CD8-positive, alpha-beta memory T cell (primary cell): ENCODE results near the gene ZFYVE21. TPM values are rescaled to one million over a fixed set of nuclear protein-coding genes. Genes with fewer than 3 reads are reported as not detected.
"Not testable (repeated sequence)": the region's sequence is repeated elsewhere in the genome, so short reads cannot be mapped to it uniquely, and the experiment has no call there.

Source experiments
- CTCF ChIA-PET: fragments of 350-600 bp; sonication (Branson Sonifier 250); formaldehyde crosslinking; loops from one replicate; lab custom pipeline; 2021; ENCODE audit warnings: antibody characterized with exemption; lab: Charles Lee
- POLR2A ChIA-PET: fragments of 350-600 bp; sonication (Branson Sonifier 250); formaldehyde crosslinking; loops from one replicate; lab custom pipeline; 2021; ENCODE audit warnings: antibody characterized with exemption; lab: Charles Lee
- DNase-seq, 5 donors: peaks; one replicate each; pipeline versions ENCODE4 v3.0.0 to v3.0.0-alpha.2; 2020 to 2022; ENCODE audit warnings: mixed read lengths in 1 of 5
- H3K27ac ChIP-seq: one replicate; pipeline ENCODE4 v1.7.0; 2013; ENCODE audit warnings: low read depth, mild to moderate bottlenecking, low read length, moderate library complexity
- H3K27me3 ChIP-seq: 2 replicates; pipeline ENCODE4 v1.7.0; 2013; ENCODE audit warnings: low read length, mild to moderate bottlenecking; ENCODE audit not compliant: insufficient read depth, poor library complexity, severe bottlenecking
- H3K36me3 ChIP-seq: 2 replicates; pipeline ENCODE4 v1.7.0; 2013; ENCODE audit warnings: mild to moderate bottlenecking, low read length, moderate library complexity; ENCODE audit not compliant: insufficient read depth
- H3K4me1 ChIP-seq: 2 replicates; pipeline ENCODE4 v1.7.0; 2013; ENCODE audit warnings: mild to moderate bottlenecking, low read length, moderate library complexity; ENCODE audit not compliant: insufficient read depth
- H3K4me3 ChIP-seq: 2 replicates; pipeline ENCODE4 v1.7.0; 2013; ENCODE audit warnings: mild to moderate bottlenecking, low read length
- H3K9me3 ChIP-seq: 2 replicates; pipeline ENCODE4 v1.7.0; 2013; ENCODE audit warnings: mild to moderate bottlenecking, low read length
- H3K27ac Mint-ChIP-seq, 8 donors: one replicate each; pipeline ENCODE4 v1.8.0; 2020 to 2021; ENCODE audit warnings: mixed read lengths in 8 of 8, mild to moderate bottlenecking in 6 of 8, inconsistent platforms in 3 of 8, moderate library complexity in 3 of 8
- H3K27me3 Mint-ChIP-seq, 2 donors: one replicate each; pipeline ENCODE4 v1.8.0; 2020 to 2021; ENCODE audit warnings: mixed read lengths in 2 of 2, mild to moderate bottlenecking in 1 of 2, moderate library complexity in 1 of 2
- H3K36me3 Mint-ChIP-seq, 3 donors: one replicate each; pipeline ENCODE4 v1.8.0; 2020 to 2021; ENCODE audit warnings: mixed read lengths in 3 of 3, inconsistent platforms in 1 of 3, mild to moderate bottlenecking in 1 of 3
- H3K4me1 Mint-ChIP-seq, 3 donors: one replicate each; pipeline ENCODE4 v1.8.0; 2020 to 2021; ENCODE audit warnings: mixed read lengths in 3 of 3, inconsistent platforms in 1 of 3, mild to moderate bottlenecking in 1 of 3
- H3K4me3 Mint-ChIP-seq, 7 donors: one replicate each; pipeline ENCODE4 v1.8.0; 2020 to 2021; ENCODE audit warnings: mixed read lengths in 7 of 7, mild to moderate bottlenecking in 6 of 7, moderate library complexity in 4 of 7, inconsistent platforms in 2 of 7
- H3K9me3 Mint-ChIP-seq, 5 donors: one replicate each; pipeline ENCODE4 v1.8.0; 2020 to 2022; ENCODE audit warnings: mixed read lengths in 5 of 5, mild to moderate bottlenecking in 3 of 5, moderate library complexity in 2 of 5, inconsistent platforms in 1 of 5
- polyA plus RNA-seq: library from polyadenylated mRNA; unstranded; fragments of 300-500 nt; fragmentation: Illumina TruSeq; gene quantifications from one replicate; pipeline ENCODE4 v1.2.3, GENCODE V29; 2021
- total RNA-seq, 2 experiments: library from RNA; stranded (reverse); gene quantifications; one replicate each; pipeline ENCODE4 v1.2.3, GENCODE V29; 2021

Gene ZFYVE21
- total and polyA plus RNA-seq, 3 experiments from 2014 or later, result 15.1 to 18.1 (median 15.9) TPM

GRCh38 chr14:103687712-103688111, 27.9 kb upstream of the ZFYVE21 start:
- CTCF ChIA-PET, result no interaction called here
- POLR2A ChIA-PET, result no interaction called here

DNA sequence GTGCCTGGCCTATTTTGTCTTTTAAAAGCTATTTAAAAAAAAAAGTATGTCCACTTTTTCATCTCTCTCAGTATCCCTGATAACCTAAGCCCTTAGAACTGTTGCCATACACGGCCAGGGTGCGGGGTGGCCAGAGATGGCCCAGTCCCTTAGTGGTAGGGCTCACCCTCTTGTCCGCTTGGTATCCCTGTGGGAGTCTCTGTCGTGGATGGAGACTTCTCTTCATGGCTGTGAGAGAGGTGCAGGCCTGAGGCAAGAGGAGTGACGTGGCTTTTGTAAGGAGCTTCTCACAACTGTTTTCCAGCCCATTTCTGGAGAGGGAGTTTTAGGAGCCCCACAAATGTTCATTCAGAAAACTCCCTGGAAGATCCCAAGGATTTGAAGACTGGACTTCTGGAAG, 27.2 kb upstream of the ZFYVE21 start:
- no peaks in the 10 kb centered on the region for H3K9me3 Mint-ChIP-seq
- no peak overlapping the region for H3K27ac ChIP-seq
- no peaks in the 10 kb centered on the region for H3K9me3 ChIP-seq
- peaks cover 2 to 6% (median 3%) of the 10 kb centered on the region in 3 donors for H3K4me1 Mint-ChIP-seq
- H3K4me1 ChIP-seq, result no peaks in the 10 kb centered on the region
- no peak overlapping the region for H3K4me3 ChIP-seq
- ChIA-PET CTCF (no interaction called here), POLR2A (no interaction called here)
- no peaks in the 10 kb centered on the region for H3K27me3 ChIP-seq
- DNase-seq, result no peak
- no peak overlapping the region for H3K27ac Mint-ChIP-seq
- peaks cover 0 to 81% (median 3%) of the 10 kb centered on the region in 3 donors for H3K36me3 Mint-ChIP-seq
- H3K27me3 Mint-ChIP-seq, result no peaks in the 10 kb centered on the region
- H3K4me3 Mint-ChIP-seq, result no peak overlapping the region
- peaks cover 33% of the 10 kb centered on the region for H3K36me3 ChIP-seq

More at GRCh38 chr14:103687712-103688111, 27.9 kb upstream of the ZFYVE21 start:
- H3K27ac ChIP-seq, result no peak overlapping the region
- no peaks in the 10 kb centered on the region for H3K9me3 ChIP-seq
- no peaks in the 10 kb centered on the region for H3K27me3 ChIP-seq
- Mint-ChIP-seq H3K4me3 (no peak overlapping the region), H3K36me3 (peaks cover 0 to 81% (median 3%) of the 10 kb centered on the region in 3 donors), H3K4me1 (peaks cover 2 to 6% (median 3%) of the 10 kb centered on the region in 3 donors), H3K27ac (no peak overlapping the region), H3K27me3 (no peaks in the 10 kb centered on the region), H3K9me3 (no peaks in the 10 kb centered on the region)
- DNase-seq, result no peak
- H3K4me3 ChIP-seq, result no peak overlapping the region
- H3K36me3 ChIP-seq, result peaks cover 32% of the 10 kb centered on the region
- H3K4me1 ChIP-seq, result no peaks in the 10 kb centered on the region

DNA sequence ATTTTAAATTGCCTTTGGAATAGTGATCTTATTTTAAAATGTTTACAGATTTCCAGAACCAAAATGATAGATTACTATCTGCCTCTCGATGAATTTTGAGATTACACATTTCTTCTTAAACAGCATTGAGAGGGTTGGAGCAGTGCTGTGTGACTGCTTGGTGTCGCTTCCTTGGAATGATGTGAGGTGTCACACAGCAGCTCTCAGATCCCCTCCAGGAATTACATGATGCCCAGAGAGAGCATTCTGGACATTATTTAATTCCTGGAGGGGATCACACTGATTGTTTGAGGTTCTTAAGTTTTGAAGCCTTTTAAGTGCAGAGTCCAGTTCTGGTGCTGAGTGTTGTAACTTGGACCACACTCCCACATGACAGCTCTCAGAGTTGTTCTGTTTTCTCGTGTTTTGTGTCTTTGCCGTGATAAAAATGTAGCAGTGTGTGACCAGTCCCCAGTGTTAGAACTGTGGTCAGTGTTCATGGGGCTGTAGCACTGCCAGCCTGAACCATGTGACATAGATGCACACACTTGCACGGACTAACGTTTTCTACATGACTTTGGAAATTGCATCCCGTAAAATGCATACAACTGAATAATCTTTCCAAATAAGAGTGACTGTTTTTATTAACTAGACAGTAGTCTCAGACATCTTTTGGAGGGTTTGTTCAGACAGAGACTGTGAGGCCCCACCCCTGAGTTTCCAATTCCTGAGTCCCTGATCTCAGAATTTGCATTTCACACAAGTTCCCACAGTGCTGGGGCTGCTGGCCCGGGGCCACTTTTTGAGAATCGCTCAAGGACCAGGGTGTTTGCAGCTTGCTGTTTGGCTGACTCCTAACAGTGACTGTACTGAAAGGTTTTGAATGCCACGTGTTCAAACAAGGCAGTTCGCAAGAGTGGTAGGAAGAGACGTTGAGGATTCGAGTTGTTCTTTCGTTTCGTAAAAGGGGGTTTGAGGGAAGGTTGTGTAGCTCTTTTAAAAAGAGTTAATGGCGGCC, 26.4 kb upstream of the ZFYVE21 start:
- no peak overlapping the region for H3K4me3 Mint-ChIP-seq
- no peaks in the 10 kb centered on the region for H3K9me3 Mint-ChIP-seq
- Histone ChIP-seq H3K27ac (no peak overlapping the region), H3K27me3 (no peaks in the 10 kb centered on the region), H3K4me1 (no peaks in the 10 kb centered on the region), H3K4me3 (no peak overlapping the region), H3K9me3 (no peaks in the 10 kb centered on the region), H3K36me3 (peaks cover 32% of the 10 kb centered on the region)
- ChIA-PET POLR2A (no interaction called here), CTCF (no interaction called here)
- peaks cover 0 to 81% (median 3%) of the 10 kb centered on the region in 3 donors for H3K36me3 Mint-ChIP-seq
- peak overlapping the region in 2 of 8 donors; percentile 2 to 7 for H3K27ac Mint-ChIP-seq
- no peaks in the 10 kb centered on the region for H3K27me3 Mint-ChIP-seq
- DNase-seq, result no peak
- H3K4me1 Mint-ChIP-seq, result peaks cover 2 to 6% (median 3%) of the 10 kb centered on the region in 3 donors

- CTCF ChIA-PET, result no interaction called here
- Mint-ChIP-seq H3K27me3 (no peaks in the 10 kb centered on the region), H3K27ac (peak overlapping the region in 2 of 8 donors; percentile 18 to 33), H3K4me3 (no peak overlapping the region), H3K9me3 (no peaks in the 10 kb centered on the region), H3K4me1 (peaks cover 2 to 6% (median 4%) of the 10 kb centered on the region in 3 donors), H3K36me3 (peaks cover 0 to 79% (median 3%) of the 10 kb centered on the region in 3 donors)
- POLR2A ChIA-PET, result no interaction called here
- no peaks in the 10 kb centered on the region for H3K4me1 ChIP-seq
- no peak overlapping the region for H3K4me3 ChIP-seq
- no peak overlapping the region for H3K27ac ChIP-seq
- H3K9me3 ChIP-seq, result no peaks in the 10 kb centered on the region
- H3K36me3 ChIP-seq, result peaks cover 35% of the 10 kb centered on the region
- no peak for DNase-seq
- H3K27me3 ChIP-seq, result no peaks in the 10 kb centered on the region
Measured at GRCh38 chr14:103690332-103690731, 25.3 kb upstream of the ZFYVE21 start.

GRCh38 chr14:103691655-103692054, 24.0 kb upstream of the ZFYVE21 start:
- DNase-seq, H3K4me3 ChIP-seq, H3K27me3 ChIP-seq, H3K27ac ChIP-seq, H3K9me3 Mint-ChIP-seq, H3K4me1 Mint-ChIP-seq, H3K9me3 ChIP-seq, POLR2A ChIA-PET, H3K27me3 Mint-ChIP-seq, H3K4me1 ChIP-seq: not testable (repeated sequence)
- CTCF ChIA-PET, result interaction anchor here (1.6 kb wide), 1 partner anchor 209 kb away, joined by 3 read pairs; no protein-coding TSS in a partner anchor
- Mint-ChIP-seq H3K36me3 (peaks cover 0 to 78% (median 1%) of the 10 kb centered on the region in 3 donors), H3K4me3 (peak overlapping the region in 1 of 7 donors; percentile 27), H3K27ac (peak overlapping the region in 1 of 8 donors; percentile 33)
- peaks cover 24% of the 10 kb centered on the region for H3K36me3 ChIP-seq

GRCh38 chr14:103692159-103692558, 23.5 kb upstream of the ZFYVE21 start:
- CTCF ChIA-PET, result interaction anchor here (1.6 kb wide), 1 partner anchor 209 kb away, joined by 3 read pairs; no protein-coding TSS in a partner anchor

DNA sequence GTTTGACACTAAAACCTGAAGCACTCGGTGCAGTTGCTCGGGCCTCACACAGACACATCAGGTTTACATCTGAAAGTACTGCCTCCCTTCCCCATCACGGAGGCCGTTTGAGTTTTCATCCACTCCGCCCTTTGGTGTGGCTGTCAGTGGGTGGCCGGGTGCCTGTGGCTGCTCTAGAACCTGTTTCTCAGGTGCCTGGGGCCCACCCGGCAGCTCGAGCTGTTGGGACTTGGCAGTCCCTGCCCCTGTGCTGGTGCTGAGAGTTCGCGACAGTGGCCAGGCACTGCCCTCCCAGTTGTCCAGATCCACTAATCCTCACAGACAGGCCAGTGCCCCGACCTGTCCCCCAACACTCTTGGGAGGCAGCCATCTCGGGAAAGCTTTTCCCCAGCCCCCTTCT, 22.7 kb upstream of the ZFYVE21 start:
- peaks cover 20% of the 10 kb centered on the region for H3K36me3 ChIP-seq
- ChIA-PET CTCF (no interaction called here), POLR2A (no interaction called here)
- no peaks in the 10 kb centered on the region for H3K27me3 Mint-ChIP-seq
- no peaks in the 10 kb centered on the region for H3K9me3 Mint-ChIP-seq
- no peaks in the 10 kb centered on the region for H3K27me3 ChIP-seq
- no peak overlapping the region for H3K4me3 Mint-ChIP-seq
- H3K4me1 Mint-ChIP-seq, result peaks cover 5 to 11% (median 9%) of the 10 kb centered on the region in 3 donors
- H3K36me3 Mint-ChIP-seq, result peaks cover 0 to 80% (median 1%) of the 10 kb centered on the region in 3 donors
- H3K4me1 ChIP-seq, result no peaks in the 10 kb centered on the region
- H3K9me3 ChIP-seq, result no peaks in the 10 kb centered on the region
- no peak overlapping the region for H3K27ac ChIP-seq
- DNase-seq, result no peak
- H3K4me3 ChIP-seq, result no peak overlapping the region
- no peak overlapping the region for H3K27ac Mint-ChIP-seq

More at GRCh38 chr14:103692159-103692558, 23.5 kb upstream of the ZFYVE21 start:
- H3K9me3 Mint-ChIP-seq, result no peaks in the 10 kb centered on the region
- peaks cover 0 to 78% (median 1%) of the 10 kb centered on the region in 3 donors for H3K36me3 Mint-ChIP-seq
- H3K27ac Mint-ChIP-seq, result peak overlapping the region in 1 of 8 donors; percentile 33
- H3K27me3 Mint-ChIP-seq, result no peaks in the 10 kb centered on the region
- DNase-seq, result no peak
- Histone ChIP-seq H3K36me3 (peaks cover 20% of the 10 kb centered on the region), H3K9me3 (no peaks in the 10 kb centered on the region), H3K4me3 (no peak overlapping the region), H3K27ac (no peak overlapping the region), H3K27me3 (no peaks in the 10 kb centered on the region), H3K4me1 (no peaks in the 10 kb centered on the region)
- H3K4me3 Mint-ChIP-seq, result no peak overlapping the region
- H3K4me1 Mint-ChIP-seq, result peaks cover 5 to 8% (median 7%) of the 10 kb centered on the region in 3 donors
- POLR2A ChIA-PET, result no interaction called here

- H3K27ac ChIP-seq, result no peak overlapping the region
- Mint-ChIP-seq H3K36me3 (peaks cover 0 to 77% (median 1%) of the 10 kb centered on the region in 3 donors), H3K9me3 (no peaks in the 10 kb centered on the region), H3K4me1 (peaks cover 5 to 11% (median 9%) of the 10 kb centered on the region in 3 donors), H3K4me3 (no peak overlapping the region), H3K27me3 (no peaks in the 10 kb centered on the region), H3K27ac (no peak overlapping the region)
- CTCF ChIA-PET, result no interaction called here
- H3K27me3 ChIP-seq, result no peaks in the 10 kb centered on the region
- H3K4me1 ChIP-seq, result no peaks in the 10 kb centered on the region
- H3K36me3 ChIP-seq, result peaks cover 20% of the 10 kb centered on the region
- no peak for DNase-seq
- H3K9me3 ChIP-seq, result no peaks in the 10 kb centered on the region
- POLR2A ChIA-PET, result no interaction called here
- H3K4me3 ChIP-seq, result no peak overlapping the region
Measured at GRCh38 chr14:103693515-103693914, 22.1 kb upstream of the ZFYVE21 start.
